ENCODE results near the gene CCDC195.
"Not testable (repeated sequence)": the region's sequence is repeated elsewhere in the genome, so short reads cannot be mapped to it uniquely, and the experiment has no call there.

CCDC195 gene

GRCh38 chr2:224690868-224691267 lies 25.3 kb downstream of the CCDC195 start:
- no peak for DNase-seq

DNA sequence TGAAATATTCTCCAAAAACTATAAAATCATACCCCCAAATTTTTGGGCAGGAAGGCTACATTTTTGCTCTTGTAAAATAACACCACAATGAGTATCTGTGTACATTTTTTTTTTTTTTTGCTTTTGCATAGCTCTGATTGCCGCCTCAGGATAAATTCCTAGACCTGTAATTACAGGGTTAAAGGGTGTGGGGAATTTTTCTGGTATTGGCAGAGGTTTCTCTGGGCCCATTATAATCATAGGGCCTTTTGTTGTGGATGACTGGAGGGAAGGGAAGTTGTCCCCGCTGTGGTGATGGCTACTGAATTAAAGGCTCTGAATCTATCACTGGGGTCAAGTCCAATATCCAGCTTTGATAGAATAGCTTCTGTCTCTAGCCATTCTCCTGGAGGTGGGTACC lies 26.6 kb downstream of the CCDC195 start:
- no peak for DNase-seq

- no peak for DNase-seq
These were observed 27.2 kb downstream of the CCDC195 start for GRCh38 chr2:224688997-224689396.

GRCh38 chr2:224687156-224687555 lies 29.0 kb downstream of the CCDC195 start:
- DNase-seq, result no peak

DNA sequence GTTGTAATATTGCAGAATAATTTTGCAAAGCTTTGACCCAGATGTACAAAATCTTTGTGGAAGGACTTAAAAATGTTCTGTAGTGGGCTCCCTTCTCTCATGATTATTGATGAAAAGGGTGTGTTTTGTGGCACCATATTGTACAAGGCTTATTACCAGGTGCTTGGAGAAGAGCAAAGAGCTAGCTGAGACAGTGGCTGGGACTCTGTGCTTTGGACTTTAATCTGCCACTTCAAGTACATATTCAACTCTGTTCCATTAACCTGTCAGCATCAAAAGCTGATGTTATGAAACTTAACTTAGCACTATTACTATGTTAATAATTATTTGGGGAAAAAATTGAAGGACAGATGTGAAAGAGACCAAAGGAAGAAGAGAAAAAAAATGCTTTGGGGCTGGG lies 31.0 kb downstream of the CCDC195 start:
- no peak for DNase-seq

DNA sequence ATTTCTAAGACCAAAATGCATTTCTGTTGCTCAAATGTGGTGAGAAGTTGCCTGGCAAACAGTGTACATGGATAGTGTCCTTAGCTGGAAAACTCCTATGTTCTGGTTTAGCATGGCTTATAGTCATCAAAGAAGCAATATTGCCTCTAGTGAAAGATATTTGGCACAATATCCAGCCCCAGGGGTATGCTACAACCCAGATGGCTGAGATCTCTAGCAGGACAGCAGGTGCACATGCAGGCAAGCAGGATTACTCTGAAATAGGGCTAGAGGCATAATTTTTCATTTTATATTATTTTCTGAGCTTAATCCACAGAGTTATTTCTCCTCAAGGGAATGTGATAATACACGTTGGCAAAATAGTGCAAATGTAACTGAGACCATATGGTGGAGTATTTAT lies 34.0 kb downstream of the CCDC195 start:
- DNase-seq, result no peak

DNA sequence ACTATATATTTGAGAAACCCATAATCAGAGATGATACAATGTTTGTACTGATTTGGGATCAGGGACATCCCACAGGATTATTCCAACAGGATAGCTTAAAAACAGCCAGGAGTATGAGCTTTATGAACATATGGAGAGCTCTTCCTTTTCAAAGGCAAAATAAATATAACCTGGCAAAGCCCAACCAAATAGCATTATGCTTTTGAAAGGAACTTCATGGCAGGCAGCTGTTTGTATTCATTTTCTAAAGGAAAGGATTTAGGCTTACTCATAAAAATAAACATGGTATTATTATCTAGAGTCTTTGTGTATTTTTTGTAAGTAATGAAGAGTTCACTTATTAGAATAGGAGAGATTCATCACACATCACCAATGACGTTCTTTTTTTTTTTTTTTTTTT lies 44.4 kb downstream of the CCDC195 start:
- no peak for DNase-seq

- DNase-seq, result no peak
These were observed 46.0 kb downstream of the CCDC195 start for GRCh38 chr2:224670203-224670602.

DNA sequence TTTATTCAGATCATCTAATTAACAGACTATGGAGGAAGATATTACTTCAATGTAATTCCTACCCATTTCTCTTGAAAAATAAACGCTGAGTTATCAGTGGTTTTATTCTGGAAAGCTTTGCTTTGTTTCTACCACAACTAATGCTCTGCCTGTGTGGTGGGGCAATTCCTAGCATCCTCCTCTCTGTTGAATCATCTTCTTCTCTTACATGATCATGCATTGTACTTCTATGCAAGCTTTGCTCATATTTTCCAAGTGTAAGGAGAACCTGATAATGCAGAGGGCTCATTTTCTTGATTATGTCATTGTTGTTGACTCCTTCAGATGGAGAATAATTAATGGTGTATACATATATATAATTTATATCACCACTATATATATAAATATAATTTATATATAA lies 46.7 kb downstream of the CCDC195 start:
- no peak for DNase-seq

GRCh38 chr2:224668123-224668909 lies 47.8 kb downstream of the CCDC195 start:
- no peak for DNase-seq

DNA sequence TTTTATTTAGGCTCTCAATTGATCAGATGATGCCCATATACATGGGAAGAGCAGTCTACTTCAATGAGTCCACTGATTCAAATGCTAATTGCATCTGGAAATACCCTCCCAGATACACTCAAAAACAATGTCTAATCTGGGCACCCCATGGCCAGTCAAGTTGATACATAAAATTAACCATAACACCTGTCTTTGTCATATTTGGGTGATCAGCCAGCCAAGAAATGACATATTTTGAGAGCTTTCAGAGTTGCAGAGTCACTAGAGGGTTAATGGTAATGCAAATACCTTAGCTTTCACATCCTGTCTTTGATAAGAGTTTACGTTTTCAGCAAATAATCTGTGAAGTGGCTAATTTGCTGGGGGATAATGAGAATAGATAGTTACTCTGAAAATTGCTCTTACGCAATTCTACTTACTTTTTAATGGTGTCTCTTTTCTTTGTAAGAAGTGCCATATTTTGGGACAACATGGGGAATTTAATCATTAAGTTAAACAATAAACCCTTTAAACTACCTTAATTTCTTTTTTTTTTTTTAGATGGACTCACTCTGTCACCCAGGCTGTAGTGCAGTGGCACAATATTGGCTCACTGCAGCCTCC lies 49.1 kb downstream of the CCDC195 start:
- no peak for DNase-seq

GRCh38 chr2:224663322-224663721 lies 52.8 kb downstream of the CCDC195 start:
- not testable (repeated sequence) for DNase-seq

- not testable (repeated sequence) for DNase-seq
These were observed 54.5 kb downstream of the CCDC195 start for GRCh38 chr2:224661708-224662107.

DNA sequence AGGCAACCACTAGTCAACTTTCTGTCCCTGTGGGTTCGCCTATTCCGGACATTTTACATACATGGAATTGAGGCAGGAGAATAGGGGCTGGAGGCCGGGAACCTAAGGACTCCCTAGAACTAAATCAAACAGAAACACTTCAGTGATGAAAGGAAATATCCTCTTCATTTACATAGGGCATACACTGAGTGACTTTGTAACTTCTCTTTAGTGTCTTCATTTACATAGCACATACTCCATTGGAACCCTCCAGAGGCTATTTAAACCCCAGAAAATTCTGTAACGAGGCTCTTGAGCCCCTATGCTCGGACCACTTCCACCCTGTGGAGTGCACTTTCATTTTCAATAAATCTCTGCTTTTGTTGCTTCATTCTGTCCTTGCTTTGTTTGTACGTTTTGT lies 56.5 kb downstream of the CCDC195 start:
- no peak for DNase-seq

- DNase-seq, result no peak
These were observed 57.3 kb downstream of the CCDC195 start for GRCh38 chr2:224658780-224659405.

DNA sequence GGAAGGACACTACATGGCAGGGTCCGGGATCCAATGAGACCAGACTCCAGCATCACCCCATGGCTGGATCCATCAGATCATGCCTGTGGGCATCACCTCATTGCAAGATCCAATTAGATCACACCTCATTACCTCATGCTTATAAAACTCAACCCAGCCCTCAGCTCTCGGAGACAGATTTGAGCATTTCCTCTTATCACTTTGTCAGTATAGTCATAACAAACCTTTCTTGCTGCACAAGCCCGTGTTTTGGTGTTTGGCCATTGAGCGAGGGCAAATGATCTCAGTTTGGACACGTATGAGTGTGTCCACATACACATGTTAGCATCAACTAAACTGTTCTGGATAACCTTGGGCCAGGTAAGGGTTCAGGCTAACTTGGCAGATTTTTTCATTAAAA lies 58.8 kb downstream of the CCDC195 start:
- DNase-seq, result no peak

DNA sequence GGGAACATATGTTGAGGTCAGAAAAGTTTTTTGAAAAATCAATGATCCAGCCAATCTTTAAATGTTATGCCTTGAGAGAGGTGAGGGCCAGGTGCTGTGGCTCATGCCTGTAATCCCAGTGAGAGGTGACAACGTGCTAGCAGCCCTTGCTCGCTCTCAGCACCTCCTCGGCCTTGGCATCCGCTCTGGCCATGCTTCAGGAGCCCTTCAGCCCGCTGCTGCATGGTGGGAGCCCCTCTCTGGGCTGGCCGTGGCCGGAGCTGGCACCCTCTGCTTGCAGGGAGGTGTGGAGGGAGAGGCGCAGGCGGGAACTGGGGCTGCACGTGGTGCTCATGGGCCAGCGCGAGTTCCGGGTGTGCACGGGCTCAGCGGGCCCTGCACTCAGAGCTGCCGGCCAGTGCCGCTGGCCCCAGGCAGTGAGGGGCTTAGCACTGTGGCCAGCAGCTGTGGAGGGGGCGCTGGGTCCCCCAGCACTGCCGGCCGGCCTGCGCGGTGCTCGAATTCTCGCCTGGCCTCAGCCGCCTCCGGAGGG lies 61.1 kb downstream of the CCDC195 start:
- no peak for DNase-seq
